ENCODE data around the gene AKAP7. TPM values are rescaled to one million over a fixed set of nuclear protein-coding genes. Genes with fewer than 3 reads are reported as not detected.

Gene AKAP7
- polyA plus RNA-seq, 2 of the 4 experiments (the other 2 are of a cell fraction), result 2.5 to 3.7 TPM

DNA sequence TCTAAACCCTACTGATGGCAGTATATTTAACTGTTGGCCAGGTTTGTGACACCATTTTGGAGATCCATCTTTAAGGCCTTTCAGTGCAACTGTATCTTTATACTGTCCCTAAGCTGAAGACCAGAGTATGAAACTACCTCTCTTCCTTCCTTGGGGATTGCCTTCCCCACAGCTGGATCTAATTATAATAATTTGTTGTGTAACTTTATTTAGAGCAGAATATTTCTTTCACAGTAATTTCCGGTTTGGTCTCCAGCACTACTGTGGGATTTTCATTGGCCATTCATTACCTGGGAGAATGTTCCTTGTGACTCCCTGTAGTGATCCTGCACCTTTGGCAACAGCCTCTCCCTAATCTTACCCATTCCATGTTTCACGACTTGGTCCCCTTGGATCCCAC is 75.2 kb downstream of the AKAP7 start:
- Histone ChIP-seq H3K4me1 (no peaks in the 10 kb centered on the region), H3K4me2 (no peak overlapping the region), H3K27ac (no peak overlapping the region), H3K4me3 (no peak overlapping the region), H3K9me3 (no peaks in the 10 kb centered on the region)
- DNase-seq (ENCODE audit: low read depth in 1 of 2, low spot score in 1 of 2) (no peak), FAIRE-seq (no peak), ATAC-seq (no peak)
- TF ChIP-seq E2F6 (IDR thresholded peaks at IDR 0.05; ENCODE audit: borderline replicate concordance, low read depth) (no peak), FOXS1 (CRISPR knock-in tag; IDR thresholded peaks at IDR 0.05) (no peak), RFX5 (IDR thresholded peaks at IDR 0.05) (no peak), HEYL (CRISPR knock-in tag; IDR thresholded peaks at IDR 0.05) (no peak), RCOR1 (IDR thresholded peaks at IDR 0.05; ENCODE audit: low read depth, low read length) (no peak), RAD21 (conservative IDR thresholded peaks at IDR 0.05 in 1 of 2, IDR thresholded peaks at IDR 0.05 in 1 of 2) (no peak), JUN (IDR thresholded peaks at IDR 0.05) (no peak), SMC3 (IDR thresholded peaks at IDR 0.05) (no peak), ESRRA (IDR thresholded peaks at IDR 0.05; ENCODE audit: borderline replicate concordance, low read length) (no peak), POLR2AphosphoS2 (conservative IDR thresholded peaks at IDR 0.05; ENCODE audit: low read length) (no peak), GATA3 (IDR thresholded peaks at IDR 0.05; ENCODE audit: borderline replicate concordance) (no peak), KDM5A (IDR thresholded peaks at IDR 0.05) (no peak)
- CTCF ChIA-PET, result no interaction called here
- POLR2A ChIA-PET, result no interaction called here
- 61% methylated on average over 2 of the region's 2 CpGs for WGBS (ENCODE audit: missing lambda C conversion rate)

DNA sequence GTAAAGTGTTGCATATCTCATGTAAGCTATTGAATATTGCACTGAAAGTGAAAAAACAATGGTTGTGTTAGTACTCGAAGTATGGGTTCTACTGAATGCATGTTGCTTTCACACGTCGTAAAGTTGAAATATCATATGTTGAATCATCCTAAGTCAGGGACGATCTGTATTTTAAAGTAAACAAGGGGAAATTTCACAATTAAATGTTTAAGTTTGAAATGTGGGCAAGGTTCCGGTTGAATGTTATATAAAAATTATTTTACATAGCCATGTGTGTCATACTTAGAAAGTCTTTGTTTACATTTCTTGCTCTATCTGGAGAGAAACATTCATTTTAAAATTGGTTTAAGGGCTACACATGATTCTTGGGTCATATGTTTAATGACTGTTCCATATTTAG is 76.8 kb downstream of the AKAP7 start:
- CTCF ChIA-PET, result interaction anchor here (1.3 kb wide), 1 partner anchor 248 kb away, joined by 5 read pairs; no protein-coding TSS in a partner anchor
- Histone ChIP-seq H3K4me3 (no peak overlapping the region), H3K4me1 (no peaks in the 10 kb centered on the region), H3K9me3 (no peaks in the 10 kb centered on the region), H3K27ac (no peak overlapping the region), H3K4me2 (no peak overlapping the region)
- no peak for DNase-seq (ENCODE audit: low read depth in 1 of 2, low spot score in 1 of 2)
- no peak for FAIRE-seq
- no peak for TF ChIP-seq ESRRA (IDR thresholded peaks at IDR 0.05; ENCODE audit: borderline replicate concordance, low read length)
- TF ChIP-seq POLR2A (IDR thresholded peaks at IDR 0.05; ENCODE audit: low read length), result no peak
- TF ChIP-seq MAFK (IDR thresholded peaks at IDR 0.05; ENCODE audit: partially characterized antibody), result no peak
- TF ChIP-seq RCOR1 (IDR thresholded peaks at IDR 0.05; ENCODE audit: low read depth, low read length), result no peak
- no peak for TF ChIP-seq FOSB (CRISPR knock-in tag; IDR thresholded peaks at IDR 0.05)
- no peak for TF ChIP-seq JUNB (IDR thresholded peaks at IDR 0.05)
- no peak for TF ChIP-seq EHF (CRISPR knock-in tag; IDR thresholded peaks at IDR 0.05)
- no peak for TF ChIP-seq EP300 (IDR thresholded peaks at IDR 0.05)
- TF ChIP-seq POLR2AphosphoS2 (conservative IDR thresholded peaks at IDR 0.05; ENCODE audit: low read length), result no peak
- no peak for TF ChIP-seq EHMT2 (IDR thresholded peaks at IDR 0.05; ENCODE audit: low read depth)
- no peak for TF ChIP-seq NR3C1 (IDR thresholded peaks at IDR 0.05)
- TF ChIP-seq PHF8 (IDR thresholded peaks at IDR 0.05; ENCODE audit: borderline replicate concordance, low read depth), result no peak
- TF ChIP-seq ZC3H11A (IDR thresholded peaks at IDR 0.05), result no peak
- no peak for TF ChIP-seq FOSL2 (IDR thresholded peaks at IDR 0.05)
- TF ChIP-seq FOSL2 (CRISPR knock-in tag; IDR thresholded peaks at IDR 0.05), result no peak
- no peak for ATAC-seq
- POLR2A ChIA-PET, result no interaction called here
- WGBS (ENCODE audit: missing lambda C conversion rate), result 77% methylated on average over 5 of the region's 5 CpGs

- Histone ChIP-seq H3K9me3 (no peaks in the 10 kb centered on the region), H3K4me2 (no peak overlapping the region), H3K4me3 (no peak overlapping the region), H3K27ac (no peak overlapping the region), H3K4me1 (no peaks in the 10 kb centered on the region)
- TF ChIP-seq TP53 (CRISPR knock-in tag; IDR thresholded peaks at IDR 0.05) (no peak), HDAC2 (IDR thresholded peaks at IDR 0.05) (no peak), CBX8 (IDR thresholded peaks at IDR 0.05) (no peak), BCL3 (IDR thresholded peaks at IDR 0.05) (no peak), PHF8 (IDR thresholded peaks at IDR 0.05; ENCODE audit: borderline replicate concordance, low read depth) (no peak), JUNB (IDR thresholded peaks at IDR 0.05) (no peak), ZNF302 (CRISPR knock-in tag; IDR thresholded peaks at IDR 0.05) (no peak)
- TF ChIP-seq, protein P1, sequence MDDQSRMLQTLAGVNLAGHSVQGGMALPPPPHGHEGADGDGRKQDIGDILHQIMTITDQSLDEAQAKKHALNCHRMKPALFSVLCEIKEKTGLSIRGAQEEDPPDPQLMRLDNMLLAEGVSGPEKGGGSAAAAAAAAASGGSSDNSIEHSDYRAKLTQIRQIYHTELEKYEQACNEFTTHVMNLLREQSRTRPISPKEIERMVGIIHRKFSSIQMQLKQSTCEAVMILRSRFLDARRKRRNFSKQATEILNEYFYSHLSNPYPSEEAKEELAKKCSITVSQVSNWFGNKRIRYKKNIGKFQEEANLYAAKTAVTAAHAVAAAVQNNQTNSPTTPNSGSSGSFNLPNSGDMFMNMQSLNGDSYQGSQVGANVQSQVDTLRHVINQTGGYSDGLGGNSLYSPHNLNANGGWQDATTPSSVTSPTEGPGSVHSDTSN (IDR thresholded peaks at IDR 0.05), result no peak
- 36% methylated on average over 1 of the region's 1 CpG for WGBS (ENCODE audit: missing lambda C conversion rate)
- ChIA-PET POLR2A (no interaction called here), CTCF (interaction anchor here (1.3 to 1.6 kb wide), 2 partner anchors 247 to 321 kb away, joined by 4 to 5 read pairs; no protein-coding TSS in a partner anchor)
- no peak for ATAC-seq
- no peak for FAIRE-seq
- DNase-seq (ENCODE audit: low read depth in 1 of 2, low spot score in 1 of 2), result no peak
Measured at GRCh38 chr6:131212913-131213312, 77.6 kb downstream of the AKAP7 start.
